ENCODE measurements around the gene CACNA1E. TPM values are rescaled to one million over a fixed set of nuclear protein-coding genes. Genes with fewer than 3 reads are reported as not detected.

CACNA1E gene
- total RNA-seq, 1 experiment from 2014 or later: not detected

GRCh38 chr1:181794332-181794731 is 311.0 kb downstream of the CACNA1E start:
- intact Hi-C loops (cut with micrococcal nuclease; ENCODE audit: unreplicated experiment): no loop called here
- TF ChIP-seq CTCF (conservative IDR thresholded peaks at IDR 0.05; ENCODE audit: low read depth, low read length): no peak
- TF ChIP-seq EZH2 (IDR thresholded peaks at IDR 0.05; ENCODE audit: borderline replicate concordance, low read depth, low read length, poor library complexity, severe bottlenecking): no peak
- no peaks in the 10 kb centered on the region for H3K4me1 ChIP-seq (ENCODE audit: insufficient read depth, low read length, poor library complexity, severe bottlenecking)
- no peaks in the 10 kb centered on the region for H3K9me3 ChIP-seq (ENCODE audit: low read depth, low read length, poor library complexity, severe bottlenecking)
- peaks cover 45% of the 10 kb centered on the region for H3K27me3 ChIP-seq (replicated peaks; ENCODE audit: insufficient read depth, low read depth, low read length, poor library complexity)
- H3K27ac ChIP-seq (ENCODE audit: low read depth, low read length, poor library complexity, severe bottlenecking): no peak overlapping the region
- ChIA-PET POLR2A (ENCODE audit: low non-redundant PET) (no interaction called here), CTCF (no interaction called here)
- H3K36me3 ChIP-seq (ENCODE audit: insufficient read depth, low read length, poor library complexity, severe bottlenecking): no peaks in the 10 kb centered on the region
- BruUV-seq (replicated peaks): no TSS peak
- no peak overlapping the region for H3K4me3 ChIP-seq (ENCODE audit: low read depth, low read length, poor library complexity, severe bottlenecking)
- no peak for DNase-seq (ENCODE audit: low spot score)

- POLR2A ChIA-PET (ENCODE audit: low non-redundant PET): no interaction called here
- Histone ChIP-seq H3K27me3 (replicated peaks; ENCODE audit: insufficient read depth, low read depth, low read length, poor library complexity) (peaks cover 13% of the 10 kb centered on the region), H3K9me3 (ENCODE audit: low read depth, low read length, poor library complexity, severe bottlenecking) (no peaks in the 10 kb centered on the region), H3K27ac (ENCODE audit: low read depth, low read length, poor library complexity, severe bottlenecking) (no peak overlapping the region), H3K4me1 (ENCODE audit: insufficient read depth, low read length, poor library complexity, severe bottlenecking) (no peaks in the 10 kb centered on the region), H3K36me3 (ENCODE audit: insufficient read depth, low read length, poor library complexity, severe bottlenecking) (no peaks in the 10 kb centered on the region), H3K4me3 (ENCODE audit: low read depth, low read length, poor library complexity, severe bottlenecking) (no peak overlapping the region)
- no peak for DNase-seq (ENCODE audit: low spot score)
- TF ChIP-seq CTCF (conservative IDR thresholded peaks at IDR 0.05; ENCODE audit: low read depth, low read length) (no peak), EZH2 (IDR thresholded peaks at IDR 0.05; ENCODE audit: borderline replicate concordance, low read depth, low read length, poor library complexity, severe bottlenecking) (no peak)
- intact Hi-C loops (cut with micrococcal nuclease; ENCODE audit: unreplicated experiment): no loop called here
- CTCF ChIA-PET: no interaction called here
- no TSS peak for BruUV-seq (replicated peaks)
Measured at GRCh38 chr1:181798191-181798926, 315.0 kb downstream of the CACNA1E start.

- TF ChIP-seq CTCF (conservative IDR thresholded peaks at IDR 0.05; ENCODE audit: low read depth, low read length) (no peak), EZH2 (IDR thresholded peaks at IDR 0.05; ENCODE audit: borderline replicate concordance, low read depth, low read length, poor library complexity, severe bottlenecking) (no peak)
- CTCF ChIA-PET: no interaction called here
- H3K9me3 ChIP-seq (ENCODE audit: low read depth, low read length, poor library complexity, severe bottlenecking): no peaks in the 10 kb centered on the region
- H3K36me3 ChIP-seq (ENCODE audit: insufficient read depth, low read length, poor library complexity, severe bottlenecking): no peaks in the 10 kb centered on the region
- POLR2A ChIA-PET (ENCODE audit: low non-redundant PET): no interaction called here
- peaks cover 36% of the 10 kb centered on the region for H3K27me3 ChIP-seq (replicated peaks; ENCODE audit: insufficient read depth, low read depth, low read length, poor library complexity)
- no peak for DNase-seq (ENCODE audit: low spot score)
- no TSS peak for BruUV-seq (replicated peaks)
- intact Hi-C loops (cut with micrococcal nuclease; ENCODE audit: unreplicated experiment): no loop called here
- H3K4me3 ChIP-seq (ENCODE audit: low read depth, low read length, poor library complexity, severe bottlenecking): no peak overlapping the region
- no peak overlapping the region for H3K27ac ChIP-seq (ENCODE audit: low read depth, low read length, poor library complexity, severe bottlenecking)
- no peaks in the 10 kb centered on the region for H3K4me1 ChIP-seq (ENCODE audit: insufficient read depth, low read length, poor library complexity, severe bottlenecking)
Measured at GRCh38 chr1:181801617-181802016, 318.3 kb downstream of the CACNA1E start.
